ENCODE data around the gene LMX1A.

DNA sequence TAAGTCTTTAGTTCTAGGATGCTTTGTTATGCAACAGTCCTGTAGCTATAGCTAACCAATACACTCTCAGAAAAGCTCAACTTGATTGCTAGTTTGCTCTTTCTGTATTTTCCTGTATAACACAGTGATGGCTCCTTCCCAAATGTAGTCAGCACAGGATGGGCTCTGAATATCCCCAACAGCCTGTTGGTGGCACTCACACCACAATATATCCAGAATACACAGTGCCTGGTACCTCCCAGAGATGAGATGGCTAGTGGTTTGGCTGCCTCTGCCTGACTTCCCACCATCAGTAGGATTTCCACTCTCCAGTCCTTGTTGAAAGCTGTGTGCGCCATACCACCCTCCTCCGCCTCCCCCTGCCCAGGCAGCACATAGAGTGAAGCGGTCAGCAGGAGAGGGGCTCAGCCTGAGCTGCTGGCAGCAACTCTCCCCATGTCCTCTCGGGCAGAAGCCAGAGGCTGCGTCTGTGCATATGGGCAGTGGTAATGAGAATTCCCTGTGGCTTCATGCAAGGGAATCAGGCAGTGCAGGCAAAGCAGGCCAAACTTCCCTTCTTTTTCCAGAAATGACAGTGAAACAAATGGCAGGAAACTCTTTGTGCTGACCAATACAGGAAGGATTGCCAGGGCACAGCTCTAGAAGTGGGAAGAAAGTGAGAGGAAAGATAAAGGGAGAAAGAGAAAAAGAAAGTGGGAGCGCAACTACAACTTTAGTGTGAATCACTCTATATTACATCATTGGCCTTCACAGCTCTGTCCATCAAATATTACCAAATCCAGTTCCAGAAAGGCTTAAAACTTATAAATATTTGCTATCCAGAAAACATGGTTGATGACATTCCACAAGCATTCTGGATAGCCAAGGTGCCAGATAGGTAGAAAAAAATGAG lies 49.7 kb downstream of the LMX1A start:
- no peak for TF ChIP-seq EZH2 (IDR thresholded peaks at IDR 0.05)
- TF ChIP-seq, protein P1, sequence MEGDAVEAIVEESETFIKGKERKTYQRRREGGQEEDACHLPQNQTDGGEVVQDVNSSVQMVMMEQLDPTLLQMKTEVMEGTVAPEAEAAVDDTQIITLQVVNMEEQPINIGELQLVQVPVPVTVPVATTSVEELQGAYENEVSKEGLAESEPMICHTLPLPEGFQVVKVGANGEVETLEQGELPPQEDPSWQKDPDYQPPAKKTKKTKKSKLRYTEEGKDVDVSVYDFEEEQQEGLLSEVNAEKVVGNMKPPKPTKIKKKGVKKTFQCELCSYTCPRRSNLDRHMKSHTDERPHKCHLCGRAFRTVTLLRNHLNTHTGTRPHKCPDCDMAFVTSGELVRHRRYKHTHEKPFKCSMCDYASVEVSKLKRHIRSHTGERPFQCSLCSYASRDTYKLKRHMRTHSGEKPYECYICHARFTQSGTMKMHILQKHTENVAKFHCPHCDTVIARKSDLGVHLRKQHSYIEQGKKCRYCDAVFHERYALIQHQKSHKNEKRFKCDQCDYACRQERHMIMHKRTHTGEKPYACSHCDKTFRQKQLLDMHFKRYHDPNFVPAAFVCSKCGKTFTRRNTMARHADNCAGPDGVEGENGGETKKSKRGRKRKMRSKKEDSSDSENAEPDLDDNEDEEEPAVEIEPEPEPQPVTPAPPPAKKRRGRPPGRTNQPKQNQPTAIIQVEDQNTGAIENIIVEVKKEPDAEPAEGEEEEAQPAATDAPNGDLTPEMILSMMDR (IDR thresholded peaks at IDR 0.05), result peak; percentile 27
